Endothelial cell of umbilical vein (primary cell): ENCODE measurements around the gene HOXD12. TPM values are rescaled to one million over a fixed set of nuclear protein-coding genes. Genes with fewer than 3 reads are reported as not detected.

ENCODE experiments used
- BruUV-seq: library from RNA; stranded (reverse); fragments of 400-500 nt; replicated peaks from 2 replicates; lab custom pipeline; 2021; lab: Mats Ljungman, UMichigan
- CTCF ChIA-PET: fragments of 300-600, 350-600 bp; sonication (Branson Sonifier 250); formaldehyde crosslinking; loops from one replicate; lab custom pipeline; 2021; ENCODE audit warnings: antibody characterized with exemption, inconsistent platforms; lab: Charles Lee
- POLR2A ChIA-PET: fragments of 300-600, 350-600 bp; sonication (Branson Sonifier 250); formaldehyde crosslinking; loops from one replicate; lab custom pipeline; 2021; ENCODE audit warnings: antibody characterized with exemption, inconsistent platforms; lab: Charles Lee
- DNase-seq: peaks from one replicate; pipeline ENCODE4 v3.0.0-alpha.2; 2011; ENCODE audit warnings: low read depth, low spot score
- FAIRE-seq: peaks from 2 replicates; lab custom pipeline; 2011; peaks lifted over from hg19 to GRCh38; lab: Jason Lieb, UNC
- H2AFZ ChIP-seq: 2 replicates; pipeline ENCODE4 v1.6.0; 2012; ENCODE audit warnings: low read depth, low read length, control low read depth, inconsistent platforms
- H3K27ac ChIP-seq: 2 replicates; pipeline ENCODE4 v1.5.1; 2011; ENCODE audit warnings: low read depth, mild to moderate bottlenecking, control low read depth, low read length, moderate library complexity; ENCODE audit not compliant: insufficient read depth
- H3K27me3 ChIP-seq, 2 experiments: 2 replicates each; pipeline versions ENCODE4 v1.6.0 to v1.6.1; 2011; ENCODE audit warnings: low read length in 2 of 2, mixed read lengths in 1 of 2; ENCODE audit not compliant: control insufficient read depth in 2 of 2, insufficient read depth in 2 of 2
- H3K36me3 ChIP-seq, 2 experiments: 2 replicates in 1 of 2; 3 replicates in 1 of 2; pipeline ENCODE4 v1.5.1; 2011; ENCODE audit warnings: low read length in 2 of 2, mild to moderate bottlenecking in 1 of 2, moderate library complexity in 1 of 2; ENCODE audit not compliant: control insufficient read depth in 2 of 2, insufficient read depth in 2 of 2; ENCODE audit errors: extremely low read depth in 1 of 2
- H3K4me1 ChIP-seq: 3 replicates; pipeline ENCODE4 v1.5.1; 2011; ENCODE audit warnings: mild to moderate bottlenecking, low read length; ENCODE audit not compliant: control insufficient read depth, insufficient read depth; ENCODE audit errors: extremely low read depth
- H3K4me2 ChIP-seq: 2 replicates; pipeline ENCODE4 v1.6.1; 2011; ENCODE audit warnings: low read length, control low read depth, mixed read lengths; ENCODE audit not compliant: insufficient read depth
- H3K4me3 ChIP-seq, 3 experiments: fragments of 200-600 bp in 1 of 3; sonication (generic), shearing (Covaris generic) in 1 of 3; replicated peaks in 1 of 3; 2 replicates each; pipeline ENCODE4 v1.5.1; 2011 to 2016; ENCODE audit warnings: control low read depth in 3 of 3, low read length in 3 of 3, mild to moderate bottlenecking in 2 of 3, inconsistent platforms in 1 of 3, low read depth in 1 of 3, moderate library complexity in 1 of 3; ENCODE audit not compliant: insufficient read depth in 1 of 3
- H3K79me2 ChIP-seq: 2 replicates; pipeline ENCODE4 v1.6.0; 2012; ENCODE audit warnings: low read length, inconsistent platforms; ENCODE audit not compliant: control insufficient read depth, insufficient read depth
- H3K9ac ChIP-seq: replicated peaks from 2 replicates; pipeline ENCODE3; 2011; ENCODE audit warnings: low read length, control low read depth; ENCODE audit not compliant: insufficient read depth; ENCODE audit errors: extremely low read depth
- H3K9me1 ChIP-seq: replicated peaks from 3 replicates; pipeline ENCODE4 v1.6.0; 2011; ENCODE audit warnings: mild to moderate bottlenecking, low read length; ENCODE audit not compliant: control insufficient read depth, insufficient read depth; ENCODE audit errors: extremely low read depth
- H3K9me3 ChIP-seq: replicated peaks from 2 replicates; pipeline ENCODE4 v1.5.1; 2012; ENCODE audit warnings: low read length, inconsistent platforms; ENCODE audit not compliant: control insufficient read depth, insufficient read depth
- H4K20me1 ChIP-seq: replicated peaks from 2 replicates; pipeline ENCODE3; 2011; ENCODE audit warnings: mild to moderate bottlenecking, low read length; ENCODE audit not compliant: control insufficient read depth, insufficient read depth; ENCODE audit errors: extremely low read depth
- EZH2 ChIP-seq: IDR thresholded peaks from 2 replicates; pipeline ENCODE4 v1.6.1; 2012; ENCODE audit warnings: borderline replicate concordance, low read depth, mild to moderate bottlenecking, moderate library complexity, low read length, inconsistent platforms; ENCODE audit not compliant: severe bottlenecking
- FOS ChIP-seq: IDR thresholded peaks from 2 replicates; pipeline ENCODE4 v1.6.1; 2011; ENCODE audit warnings: mild to moderate bottlenecking, low read length, moderate library complexity, borderline replicate concordance; ENCODE audit not compliant: insufficient read depth
- GATA2 ChIP-seq: IDR thresholded peaks from 2 replicates; pipeline ENCODE4 v1.7.0; 2011; ENCODE audit warnings: low read depth, mild to moderate bottlenecking, moderate library complexity, mixed read lengths, low read length; ENCODE audit not compliant: insufficient read length, insufficient read depth
- JUN ChIP-seq: IDR thresholded peaks from 2 replicates; pipeline ENCODE4 v1.6.1; 2011; ENCODE audit warnings: borderline replicate concordance, low read depth; ENCODE audit not compliant: insufficient read length, insufficient read depth
- MYC ChIP-seq: IDR thresholded peaks from one replicate; pipeline ENCODE4 v1.6.1; 2011; ENCODE audit warnings: mild to moderate bottlenecking, low read depth, low read length
- POLR2A ChIP-seq: IDR thresholded peaks from 2 replicates; pipeline ENCODE4 v1.6.1; 2012; ENCODE audit warnings: low read depth, mild to moderate bottlenecking, control low read depth, low read length
- POLR2AphosphoS5 ChIP-seq: IDR thresholded peaks from 2 replicates; pipeline ENCODE4 v1.6.1; 2012; ENCODE audit warnings: low read depth, mild to moderate bottlenecking, control low read depth, low read length, moderate library complexity; ENCODE audit not compliant: insufficient read depth
- dilution Hi-C: fragments of 300-500 bp; cut with MboI; formaldehyde crosslinking; loops from one replicate; pipeline ENCODE4 v1.15.0; 2019; ENCODE audit warnings: low sequenced_read_pairs; ENCODE audit not compliant: extremely low pct_ligation_motif_present
- intact Hi-C: fragments of 100-400 bp; cut with micrococcal nuclease; formaldehyde crosslinking; loops from one replicate; pipeline ENCODE4 v1.10.0; 2022
- polyA plus RNA-seq, 4 experiments: library from polyadenylated mRNA; depleted of rRNA in 3 of 4; stranded (reverse) in 3 of 4; unstranded in 1 of 4; fragments of >200 nt; gene quantifications; 2 replicates each; pipeline versions ENCODE4 v1.2.1 to v1.2.3, GENCODE V29; 2011 to 2012; ENCODE audit warnings: missing spikeins in 1 of 4
- total RNA-seq: library from RNA; stranded (reverse); gene quantifications from 2 replicates; pipeline ENCODE4 v1.2.3, GENCODE V29; 2021
- TF ChIP-seq, protein P1 (sequence below), 2 donors: IDR thresholded peaks; 1 replicate in 1 of 2; 2 replicates in 1 of 2; pipeline ENCODE4 v1.5.1; 2011; ENCODE audit warnings: low read length in 2 of 2, mild to moderate bottlenecking in 2 of 2, moderate library complexity in 2 of 2, control low read depth in 1 of 2, inconsistent platforms in 1 of 2, low read depth in 1 of 2; ENCODE audit not compliant: insufficient read depth in 1 of 2; ENCODE audit errors: extremely low read depth in 1 of 2
- TF ChIP-seq, protein P2 (sequence below): IDR thresholded peaks from 2 replicates; pipeline ENCODE4 v1.6.1; 2011; ENCODE audit not compliant: insufficient read depth, insufficient read length

Gene HOXD12
- total and polyA plus RNA-seq, 2 donors (not counting 3 experiments of a cell fraction or from before 2014, with no cell fraction given): not detected

DNA sequence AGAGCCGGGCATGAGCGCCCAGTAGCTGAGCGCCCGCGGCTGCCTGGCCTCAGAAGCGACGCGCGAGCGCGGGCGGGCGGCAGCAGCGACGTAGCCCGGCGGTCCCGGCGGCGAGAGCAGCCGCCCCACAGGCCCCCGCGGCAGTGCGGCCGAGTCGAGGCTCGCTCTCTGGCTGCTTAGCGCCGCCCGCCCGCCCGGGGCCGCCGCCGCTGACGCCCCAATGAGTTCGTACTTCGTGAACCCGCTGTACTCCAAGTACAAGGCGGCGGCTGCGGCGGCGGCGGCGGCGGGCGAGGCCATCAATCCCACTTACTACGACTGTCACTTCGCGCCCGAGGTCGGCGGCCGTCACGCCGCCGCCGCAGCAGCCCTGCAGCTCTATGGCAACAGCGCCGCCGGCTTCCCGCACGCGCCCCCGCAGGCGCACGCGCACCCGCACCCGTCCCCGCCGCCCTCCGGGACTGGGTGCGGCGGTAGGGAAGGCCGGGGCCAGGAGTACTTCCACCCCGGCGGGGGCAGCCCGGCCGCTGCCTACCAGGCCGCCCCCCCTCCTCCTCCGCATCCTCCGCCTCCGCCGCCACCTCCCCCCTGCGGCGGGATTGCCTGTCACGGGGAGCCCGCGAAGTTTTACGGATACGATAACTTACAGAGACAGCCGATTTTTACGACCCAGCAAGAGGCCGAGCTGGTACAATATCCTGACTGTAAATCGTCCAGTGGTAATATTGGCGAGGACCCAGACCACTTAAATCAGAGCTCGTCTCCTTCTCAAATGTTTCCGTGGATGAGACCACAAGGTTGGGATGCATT, 30.8 kb downstream of the HOXD12 start:
- Histone ChIP-seq H3K27ac (peak overlapping the region; percentile 67), H3K27me3 (no peaks in the 10 kb centered on the region), H3K9me3 (no peaks in the 10 kb centered on the region), H3K9me1 (no peaks in the 10 kb centered on the region), H3K9ac (peak overlapping the region; percentile 90), H2AFZ (peak overlapping the region; percentile 80), H3K4me3 (peak overlapping the region; percentile 43 to 93 (median 88)), H3K4me2 (peak overlapping the region; percentile 99), H3K79me2 (peaks cover 18% of the 10 kb centered on the region), H4K20me1 (no peaks in the 10 kb centered on the region), H3K4me1 (peaks cover 46% of the 10 kb centered on the region), H3K36me3 (no peaks in the 10 kb centered on the region)
- no TSS peak for BruUV-seq
- DNase-seq (peak; percentile 82), FAIRE-seq (peak; percentile 52)
- POLR2A ChIA-PET: interaction anchor here (1.9 to 2.0 kb wide), 2 partner anchors 424 to 507 kb away, joined by 5 to 11 read pairs; no protein-coding TSS in a partner anchor
- intact Hi-C loops (loop anchor here (2.0 kb wide), 1 partner anchor 1082 kb away; the partner anchor contains the start of gene HNRNPA3), dilution Hi-C loops (loop anchor here (25.0 kb wide), 1 partner anchor 507 kb away; no protein-coding TSS in a partner anchor)
- CTCF ChIA-PET: interaction anchor here (0.6 to 10.1 kb wide), 12 partner anchors 8 to 1034 kb away, joined by 3 to 458 read pairs (median 5); partner anchors contain the start of gene HOXD9
- TF ChIP-seq POLR2AphosphoS5 (peak; percentile 63), GATA2 (no peak), MYC (no peak), EZH2 (no peak), JUN (no peak), FOS (peak; percentile 13), POLR2A (peak; percentile 61)
- TF ChIP-seq, protein P1, sequence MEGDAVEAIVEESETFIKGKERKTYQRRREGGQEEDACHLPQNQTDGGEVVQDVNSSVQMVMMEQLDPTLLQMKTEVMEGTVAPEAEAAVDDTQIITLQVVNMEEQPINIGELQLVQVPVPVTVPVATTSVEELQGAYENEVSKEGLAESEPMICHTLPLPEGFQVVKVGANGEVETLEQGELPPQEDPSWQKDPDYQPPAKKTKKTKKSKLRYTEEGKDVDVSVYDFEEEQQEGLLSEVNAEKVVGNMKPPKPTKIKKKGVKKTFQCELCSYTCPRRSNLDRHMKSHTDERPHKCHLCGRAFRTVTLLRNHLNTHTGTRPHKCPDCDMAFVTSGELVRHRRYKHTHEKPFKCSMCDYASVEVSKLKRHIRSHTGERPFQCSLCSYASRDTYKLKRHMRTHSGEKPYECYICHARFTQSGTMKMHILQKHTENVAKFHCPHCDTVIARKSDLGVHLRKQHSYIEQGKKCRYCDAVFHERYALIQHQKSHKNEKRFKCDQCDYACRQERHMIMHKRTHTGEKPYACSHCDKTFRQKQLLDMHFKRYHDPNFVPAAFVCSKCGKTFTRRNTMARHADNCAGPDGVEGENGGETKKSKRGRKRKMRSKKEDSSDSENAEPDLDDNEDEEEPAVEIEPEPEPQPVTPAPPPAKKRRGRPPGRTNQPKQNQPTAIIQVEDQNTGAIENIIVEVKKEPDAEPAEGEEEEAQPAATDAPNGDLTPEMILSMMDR (IDR thresholded peaks at IDR 0.05; ENCODE audit: extremely low read depth in 1 of 2, insufficient read depth in 1 of 2, low read depth in 1 of 2, low read length in 2 of 2): no peak
- TF ChIP-seq, protein P2, sequence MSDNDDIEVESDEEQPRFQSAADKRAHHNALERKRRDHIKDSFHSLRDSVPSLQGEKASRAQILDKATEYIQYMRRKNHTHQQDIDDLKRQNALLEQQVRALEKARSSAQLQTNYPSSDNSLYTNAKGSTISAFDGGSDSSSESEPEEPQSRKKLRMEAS: no peak
